ENCODE measurements around the gene EPGN.

EPGN gene

DNA sequence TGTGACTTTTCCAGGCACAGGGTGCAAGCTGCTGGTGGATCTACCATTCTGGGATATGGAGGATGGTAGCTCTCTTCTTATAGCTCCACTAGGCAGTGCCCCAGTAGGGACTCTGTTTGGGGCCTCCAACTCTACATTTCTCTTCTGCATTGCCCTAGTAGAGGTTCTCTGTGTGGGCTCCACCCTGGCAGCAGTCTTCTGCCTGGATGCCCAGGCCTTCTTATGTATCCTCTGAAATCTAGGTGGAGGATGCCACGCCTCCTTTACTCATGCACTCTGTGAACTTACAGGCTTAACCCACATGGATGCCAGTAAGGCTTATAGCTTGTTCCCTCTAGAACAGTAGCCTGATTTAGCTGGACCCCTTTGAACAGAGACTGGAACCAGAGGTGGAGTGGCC, 35.8 kb downstream of the EPGN start:
- no peak for DNase-seq

DNA sequence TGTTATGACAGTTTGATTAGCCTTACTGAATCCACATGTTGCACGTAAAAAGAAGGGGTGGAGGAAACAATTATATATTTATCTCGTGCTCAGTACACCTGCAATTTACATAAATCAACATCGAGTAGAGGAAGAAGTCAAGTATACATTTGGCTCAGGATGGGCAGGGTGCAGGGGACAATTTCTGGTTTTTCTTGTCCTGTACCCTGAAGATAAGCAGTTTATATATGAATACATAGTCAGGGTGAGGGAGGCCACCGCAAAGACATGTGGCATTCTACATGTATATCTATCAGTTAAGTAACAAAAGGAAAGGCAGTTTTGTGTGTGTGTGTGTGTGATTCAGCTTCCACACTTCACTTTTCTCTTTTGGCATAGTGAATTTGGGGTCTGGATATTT, 45.6 kb downstream of the EPGN start:
- no peak for DNase-seq

DNA sequence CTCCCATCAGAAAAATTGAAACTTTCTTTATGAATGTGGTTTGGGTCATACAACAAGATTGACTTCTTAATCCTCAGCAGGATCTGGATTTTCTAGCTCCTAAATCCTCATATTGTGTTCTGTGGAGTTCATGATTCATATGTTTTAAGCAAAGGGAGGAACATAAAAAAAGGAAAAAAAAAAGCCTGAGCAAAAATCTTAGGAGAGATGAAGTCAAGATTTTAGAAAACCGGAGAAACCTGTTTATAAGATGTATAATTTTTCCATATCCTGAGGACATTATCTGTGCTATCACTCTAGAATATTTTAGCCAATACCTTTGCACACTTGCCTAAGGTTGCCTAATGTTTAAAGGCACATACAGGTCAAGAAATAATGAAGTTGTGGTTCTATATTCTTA, 49.7 kb downstream of the EPGN start:
- DNase-seq, result no peak

DNA sequence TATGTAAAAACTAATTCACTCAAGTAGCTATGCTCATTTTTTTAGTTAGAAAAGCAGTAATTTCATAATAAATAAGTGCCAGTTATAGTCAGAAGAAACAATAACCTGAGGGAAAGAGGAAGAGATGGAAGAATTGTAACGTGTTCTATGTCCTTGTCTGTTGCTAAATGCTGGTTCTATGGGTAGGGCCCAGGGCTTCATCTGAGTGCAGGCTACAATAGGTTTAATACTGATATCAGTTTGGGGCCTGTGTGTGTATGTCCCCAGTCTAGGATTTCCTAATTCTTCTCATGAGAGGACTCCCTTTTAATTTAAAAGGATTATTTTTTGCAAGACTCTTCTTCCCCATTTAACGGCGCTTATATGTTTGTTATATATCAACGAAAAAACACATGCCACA, 53.4 kb downstream of the EPGN start:
- DNase-seq, result no peak

DNA sequence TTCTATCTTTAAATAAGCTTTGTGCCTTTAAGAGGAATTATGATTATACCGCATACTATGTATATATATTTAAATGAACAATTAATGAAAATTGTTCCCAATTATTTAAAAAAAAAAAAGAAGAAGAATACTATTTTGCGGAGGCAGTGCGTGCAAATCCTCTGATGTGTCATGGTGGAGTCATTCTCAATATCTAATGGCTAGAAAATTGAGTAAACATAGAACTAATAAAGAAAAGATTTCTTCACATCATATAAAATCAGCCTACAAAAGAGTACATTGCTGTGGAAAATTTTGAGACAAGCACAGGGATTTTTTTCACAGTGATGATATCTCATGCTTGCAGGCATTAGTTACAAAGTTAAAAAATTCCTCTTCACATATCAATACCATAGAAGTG, 54.1 kb downstream of the EPGN start:
- DNase-seq, result peak; percentile 12

DNA sequence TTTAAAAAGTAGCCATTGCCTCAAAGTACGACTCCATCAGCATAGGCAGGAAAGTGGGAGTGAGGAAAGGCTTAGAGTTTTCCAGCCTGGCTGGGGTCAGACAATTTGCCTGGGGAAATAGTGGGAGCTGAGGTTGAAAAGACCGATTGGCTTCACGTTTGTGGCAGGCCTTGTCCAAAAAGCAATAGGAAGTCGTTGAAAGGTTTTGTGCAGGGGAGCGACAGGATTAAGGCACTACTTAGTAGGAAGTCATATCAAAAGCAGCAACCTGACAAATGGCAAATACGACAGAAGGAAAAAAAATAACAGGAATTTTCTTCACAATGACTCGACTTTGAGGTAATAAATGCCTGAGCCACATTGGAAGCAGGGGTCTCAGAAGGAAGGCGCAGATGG, 56.0 kb downstream of the EPGN start:
- no peak for DNase-seq

DNA sequence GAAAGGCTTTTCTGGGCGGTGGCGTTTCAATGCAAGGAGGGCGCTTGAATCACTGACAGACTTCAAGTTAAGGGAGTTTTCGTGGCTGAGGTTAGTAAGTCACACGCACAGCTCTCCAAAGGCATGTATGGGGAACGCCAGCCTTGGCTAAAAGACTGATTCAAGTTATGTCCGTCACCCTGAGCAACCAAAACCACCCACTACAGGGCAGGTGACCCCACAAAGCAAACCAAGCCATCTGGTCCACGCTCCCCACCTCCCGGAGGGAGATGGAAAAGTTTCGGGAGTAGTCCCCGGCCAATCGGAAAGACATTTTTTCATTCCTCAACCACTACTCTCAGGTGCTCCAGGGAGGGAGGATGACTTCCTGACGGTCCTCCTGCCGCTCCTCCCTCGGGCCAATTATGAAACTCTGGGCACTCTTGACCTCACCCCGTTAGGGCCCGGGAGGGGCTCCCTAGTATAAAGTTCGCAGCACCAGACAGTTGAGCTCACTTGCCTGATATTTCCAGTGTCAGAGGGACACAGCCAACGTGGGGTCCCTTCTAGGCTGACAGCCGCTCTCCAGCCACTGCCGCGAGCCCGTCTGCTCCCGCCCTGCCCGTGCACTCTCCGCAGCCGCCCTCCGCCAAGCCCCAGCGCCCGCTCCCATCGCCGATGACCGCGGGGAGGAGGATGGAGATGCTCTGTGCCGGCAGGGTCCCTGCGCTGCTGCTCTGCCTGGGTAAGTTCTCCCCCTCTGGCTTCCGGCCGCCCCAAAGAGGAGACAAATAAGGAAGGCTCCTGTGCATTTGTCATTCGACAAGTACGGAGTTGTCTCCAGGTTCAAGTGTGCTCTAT, 56.6 kb downstream of the EPGN start, which contains the start of gene EREG:
EREG (plus strand) TSS at position 494 of the 840 bp plus-strand sequence; CDS start at position 658, 164 bp downstream.
- peak; percentile 13 for DNase-seq

DNA sequence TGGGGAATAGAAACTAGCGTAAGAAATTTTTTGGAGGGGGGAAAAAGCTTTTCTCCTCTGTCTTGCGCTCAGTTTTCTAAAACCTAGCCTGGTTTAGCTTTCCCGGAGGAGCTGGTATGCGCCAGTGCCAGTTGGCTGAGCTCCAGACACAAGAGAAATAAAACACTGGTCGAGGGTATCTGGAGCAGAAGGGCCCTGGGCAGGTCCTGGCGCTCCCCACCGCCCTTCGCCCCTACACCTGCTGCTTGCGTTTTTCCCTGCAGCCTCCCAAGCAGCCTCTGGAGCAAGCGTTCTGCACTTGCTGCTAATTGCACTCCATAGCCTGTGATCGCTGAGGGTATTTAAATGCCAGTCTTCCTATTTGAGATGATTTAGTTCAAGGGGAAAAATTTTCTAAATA, 57.5 kb downstream of the EPGN start:
- DNase-seq, result no peak
